KMS-11 (cell line): ENCODE results near the gene TATDN3.
"Not testable (repeated sequence)": the region's sequence is repeated elsewhere in the genome, so short reads cannot be mapped to it uniquely, and the experiment has no call there.

Experiments
- H2AFZ ChIP-seq: fragments of 200-600 bp; sonication (generic); 2 replicates; pipeline ENCODE4 v1.6.1; 2016; ENCODE audit warnings: antibody characterized with exemption, mixed run types, low read depth
- H3K27ac ChIP-seq: fragments of 200-600 bp; sonication (generic); 2 replicates; pipeline ENCODE4 v1.6.1; 2016; ENCODE audit warnings: mild to moderate bottlenecking, mixed run types
- H3K27me3 ChIP-seq: fragments of 200-600 bp; sonication (generic); 2 replicates; pipeline ENCODE4 v1.6.1; 2017; ENCODE audit warnings: mild to moderate bottlenecking, low read depth, mixed run types, moderate library complexity; ENCODE audit not compliant: insufficient read depth
- H3K36me3 ChIP-seq: fragments of 200-600 bp; sonication (generic); 2 replicates; pipeline ENCODE4 v1.6.1; 2017; ENCODE audit warnings: mild to moderate bottlenecking, mixed run types; ENCODE audit not compliant: insufficient read depth
- H3K4me1 ChIP-seq: fragments of 200-600 bp; sonication (generic); 2 replicates; pipeline ENCODE4 v1.6.1; 2016; ENCODE audit warnings: mild to moderate bottlenecking, low read depth, mixed run types; ENCODE audit not compliant: poor library complexity, severe bottlenecking
- H3K4me2 ChIP-seq: fragments of 200-600 bp; sonication (generic); 2 replicates; pipeline ENCODE4 v1.7.0; 2016; ENCODE audit warnings: mild to moderate bottlenecking, mixed run types
- H3K4me3 ChIP-seq: fragments of 200-600 bp; sonication (generic); IDR thresholded peaks from 2 replicates; pipeline ENCODE4 v1.6.1; 2017; ENCODE audit warnings: low read depth, low read length, mixed read lengths; ENCODE audit not compliant: insufficient read depth
- H3K79me2 ChIP-seq: fragments of 200-600 bp; sonication (generic); 2 replicates; pipeline ENCODE4 v1.6.1; 2016; ENCODE audit warnings: low read depth, mixed run types; ENCODE audit not compliant: insufficient read depth
- H3K9ac ChIP-seq: fragments of 200-600 bp; sonication (generic); 2 replicates; pipeline ENCODE4 v1.6.1; 2016; ENCODE audit warnings: mild to moderate bottlenecking, mixed run types
- H4K20me1 ChIP-seq: fragments of 200-600 bp; sonication (generic); 2 replicates; pipeline ENCODE4 v1.6.1; 2016; ENCODE audit warnings: mild to moderate bottlenecking, mixed run types; ENCODE audit not compliant: insufficient read depth
- TF ChIP-seq, protein P1 (sequence below): fragments of 200-600 bp; sonication (generic); conservative IDR thresholded peaks from 2 replicates; pipeline ENCODE4 v1.6.1; 2017; ENCODE audit warnings: low read depth, mild to moderate bottlenecking, antibody characterized with exemption, low read length, moderate library complexity, mixed read lengths

The TATDN3 gene

DNA sequence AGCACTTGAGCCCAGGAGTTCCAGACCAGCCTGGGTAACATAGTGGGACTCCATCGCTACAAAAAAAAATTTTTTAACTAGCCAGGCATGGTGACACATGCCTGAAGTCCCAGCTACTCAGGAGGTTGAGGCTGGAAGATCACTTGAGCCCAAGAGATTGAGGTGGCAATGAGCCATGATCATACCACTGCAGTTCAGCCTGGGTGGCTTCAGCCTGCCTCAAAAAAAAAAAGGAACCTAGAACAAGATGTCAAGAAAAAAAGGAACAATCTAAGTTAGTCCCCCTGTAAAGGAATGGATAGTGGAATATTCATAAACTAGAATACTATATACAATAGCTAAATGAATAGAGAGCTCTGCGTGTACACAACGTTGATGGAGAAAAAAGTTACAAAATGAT lies 14.5 kb upstream of the TATDN3 start:
- no peaks in the 10 kb centered on the region for H3K36me3 ChIP-seq
- no peak overlapping the region for H3K27ac ChIP-seq

DNA sequence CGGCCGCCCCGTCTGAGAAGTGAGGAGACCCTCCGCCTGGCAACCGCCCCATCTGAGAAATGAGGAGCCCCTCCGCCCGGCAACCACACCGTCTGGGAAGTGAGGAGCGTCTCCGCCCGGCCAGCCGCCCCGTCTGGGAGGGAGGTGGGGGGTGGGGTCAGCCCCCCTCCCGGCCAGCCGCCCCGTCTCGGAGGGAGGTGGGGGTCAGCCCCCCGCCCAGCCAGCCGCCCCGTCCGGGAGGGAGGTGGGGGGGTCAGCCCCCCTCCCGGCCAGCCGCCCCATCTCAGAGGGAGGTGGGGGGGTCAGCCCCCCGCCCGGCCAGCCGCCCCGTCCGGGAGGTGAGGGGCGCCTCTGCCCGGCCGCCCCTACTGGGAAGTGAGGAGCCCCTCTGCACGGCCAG lies 12.6 kb upstream of the TATDN3 start:
- not testable (repeated sequence) for H3K79me2 ChIP-seq, H3K4me2 ChIP-seq, H2AFZ ChIP-seq, H3K27ac ChIP-seq, H3K27me3 ChIP-seq, H3K36me3 ChIP-seq, H3K4me1 ChIP-seq, H3K9ac ChIP-seq, H3K4me3 ChIP-seq, H4K20me1 ChIP-seq

More for the DNA sequence above, 14.5 kb upstream of the TATDN3 start:
- no peaks in the 10 kb centered on the region for H3K79me2 ChIP-seq
- H3K4me3 ChIP-seq: no peak overlapping the region
- no peak overlapping the region for H3K4me2 ChIP-seq
- H3K9ac ChIP-seq: no peak overlapping the region
- no peaks in the 10 kb centered on the region for H3K27me3 ChIP-seq
- peaks cover 5% of the 10 kb centered on the region for H3K4me1 ChIP-seq
- H4K20me1 ChIP-seq: no peaks in the 10 kb centered on the region
- H2AFZ ChIP-seq: no peak overlapping the region
- TF ChIP-seq, protein P1, sequence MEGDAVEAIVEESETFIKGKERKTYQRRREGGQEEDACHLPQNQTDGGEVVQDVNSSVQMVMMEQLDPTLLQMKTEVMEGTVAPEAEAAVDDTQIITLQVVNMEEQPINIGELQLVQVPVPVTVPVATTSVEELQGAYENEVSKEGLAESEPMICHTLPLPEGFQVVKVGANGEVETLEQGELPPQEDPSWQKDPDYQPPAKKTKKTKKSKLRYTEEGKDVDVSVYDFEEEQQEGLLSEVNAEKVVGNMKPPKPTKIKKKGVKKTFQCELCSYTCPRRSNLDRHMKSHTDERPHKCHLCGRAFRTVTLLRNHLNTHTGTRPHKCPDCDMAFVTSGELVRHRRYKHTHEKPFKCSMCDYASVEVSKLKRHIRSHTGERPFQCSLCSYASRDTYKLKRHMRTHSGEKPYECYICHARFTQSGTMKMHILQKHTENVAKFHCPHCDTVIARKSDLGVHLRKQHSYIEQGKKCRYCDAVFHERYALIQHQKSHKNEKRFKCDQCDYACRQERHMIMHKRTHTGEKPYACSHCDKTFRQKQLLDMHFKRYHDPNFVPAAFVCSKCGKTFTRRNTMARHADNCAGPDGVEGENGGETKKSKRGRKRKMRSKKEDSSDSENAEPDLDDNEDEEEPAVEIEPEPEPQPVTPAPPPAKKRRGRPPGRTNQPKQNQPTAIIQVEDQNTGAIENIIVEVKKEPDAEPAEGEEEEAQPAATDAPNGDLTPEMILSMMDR: no peak

DNA sequence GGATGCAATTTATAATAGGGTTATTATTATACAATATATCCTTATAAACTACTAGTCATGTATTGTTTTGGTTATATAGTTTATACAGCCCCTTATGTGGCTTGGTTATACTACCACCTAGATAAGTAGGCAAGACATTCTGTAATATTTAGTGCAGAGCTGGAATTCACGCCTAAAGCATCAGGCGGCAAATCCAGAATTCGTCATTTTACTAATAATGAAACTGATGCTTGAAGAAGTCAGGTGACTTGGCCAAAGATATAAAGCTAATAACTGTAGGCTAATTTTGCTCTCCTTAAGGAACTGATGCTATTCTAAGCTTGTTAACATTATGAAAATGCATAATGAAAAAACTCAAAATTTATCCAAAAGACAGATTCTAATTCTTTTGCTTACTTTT lies 10.9 kb upstream of the TATDN3 start:
- no peaks in the 10 kb centered on the region for H3K4me1 ChIP-seq
- H3K79me2 ChIP-seq: no peaks in the 10 kb centered on the region
- no peaks in the 10 kb centered on the region for H4K20me1 ChIP-seq
- H3K27ac ChIP-seq: no peak overlapping the region
- H3K4me2 ChIP-seq: no peak overlapping the region
- TF ChIP-seq, protein P1: no peak
- H3K4me3 ChIP-seq: no peak overlapping the region
- no peak overlapping the region for H3K9ac ChIP-seq
- H3K36me3 ChIP-seq: no peaks in the 10 kb centered on the region
- H2AFZ ChIP-seq: no peak overlapping the region
- no peaks in the 10 kb centered on the region for H3K27me3 ChIP-seq

DNA sequence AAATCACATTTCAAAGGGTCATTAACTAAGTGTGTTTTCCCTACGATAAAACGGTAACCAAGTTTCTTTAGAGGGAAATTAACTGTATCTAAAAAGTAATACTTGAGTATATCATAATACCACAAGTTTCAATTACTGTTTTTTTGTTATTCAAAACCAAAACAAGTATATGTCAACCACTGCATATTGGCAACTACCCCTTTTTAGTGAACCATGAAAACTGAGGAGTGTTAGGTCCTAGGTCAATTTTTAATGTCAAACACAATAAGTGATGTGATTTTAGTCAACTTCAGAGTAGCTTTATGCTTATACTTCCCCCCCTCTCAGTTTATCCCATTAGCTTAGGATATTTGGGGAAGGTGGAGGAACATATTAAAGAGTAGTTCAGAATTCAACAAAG lies 10.5 kb upstream of the TATDN3 start:
- no peaks in the 10 kb centered on the region for H3K4me1 ChIP-seq
- no peak overlapping the region for H3K4me2 ChIP-seq
- no peak overlapping the region for H2AFZ ChIP-seq
- H3K27ac ChIP-seq: no peak overlapping the region
- H3K27me3 ChIP-seq: no peaks in the 10 kb centered on the region
- no peaks in the 10 kb centered on the region for H3K36me3 ChIP-seq
- H3K79me2 ChIP-seq: no peaks in the 10 kb centered on the region
- H4K20me1 ChIP-seq: no peaks in the 10 kb centered on the region
- TF ChIP-seq, protein P1: no peak
- no peak overlapping the region for H3K4me3 ChIP-seq
- no peak overlapping the region for H3K9ac ChIP-seq

DNA sequence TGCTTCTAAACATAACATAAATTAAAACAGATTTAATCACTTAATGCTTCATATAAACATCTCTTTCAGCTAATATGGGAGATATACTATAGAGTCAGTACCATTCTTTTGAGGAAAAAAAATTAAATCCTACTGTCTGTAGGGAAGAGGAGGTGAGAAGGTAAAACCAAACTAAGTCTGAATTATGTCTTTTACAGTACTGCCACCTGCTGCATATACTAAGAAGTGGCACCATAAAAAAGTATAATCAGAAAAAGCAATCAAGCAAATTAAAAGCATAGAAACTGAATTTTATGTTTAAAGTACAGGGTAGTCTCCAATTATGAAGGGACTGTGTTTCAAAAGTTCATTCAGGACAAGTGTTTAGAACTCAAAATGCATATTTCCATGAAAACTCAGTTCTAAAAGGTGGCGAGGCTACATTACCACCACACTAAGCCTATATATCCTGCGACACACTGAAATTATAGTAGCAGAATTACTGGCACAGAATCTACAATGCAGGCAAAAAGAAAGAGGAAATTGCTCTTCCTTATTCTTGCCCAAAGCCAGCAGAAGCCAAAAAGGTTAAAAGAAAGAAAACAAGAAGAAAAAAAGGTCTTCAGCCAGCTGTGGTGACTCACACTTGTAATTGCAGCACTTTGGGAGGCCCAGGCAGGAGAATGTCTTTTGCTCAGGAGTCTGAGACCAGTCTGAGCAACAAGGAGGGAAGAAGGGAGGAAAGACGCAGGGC lies 9.1 kb upstream of the TATDN3 start:
- TF ChIP-seq, protein P1: peak; percentile 84
- no peak overlapping the region for H3K27ac ChIP-seq
- no peak overlapping the region for H3K4me3 ChIP-seq

More for the DNA sequence above, 9.1 kb upstream of the TATDN3 start:
- H3K9ac ChIP-seq: no peak overlapping the region
- H2AFZ ChIP-seq: no peak overlapping the region
- no peaks in the 10 kb centered on the region for H3K4me1 ChIP-seq
- H3K27me3 ChIP-seq: no peaks in the 10 kb centered on the region
- no peak overlapping the region for H3K4me2 ChIP-seq
- no peaks in the 10 kb centered on the region for H4K20me1 ChIP-seq
- no peaks in the 10 kb centered on the region for H3K36me3 ChIP-seq
- H3K79me2 ChIP-seq: no peaks in the 10 kb centered on the region
